NCI-H748 (cell line): ENCODE measurements around the gene JMJD7.

Source experiments
- DNase-seq: peaks from one replicate; lab custom pipeline; 2025; ENCODE audit not compliant: unreplicated experiment; lab: John Stamatoyannopoulos, UW

The JMJD7 gene

GRCh38 chr15:41881086-41881485 lies 53.2 kb downstream of the JMJD7 start:
- DNase-seq: no peak

- no peak for DNase-seq
Measured at GRCh38 chr15:41881550-41881919, 53.6 kb downstream of the JMJD7 start.

- peak; percentile 18 for DNase-seq
Measured at GRCh38 chr15:41881920-41882688, 54.2 kb downstream of the JMJD7 start.

- DNase-seq: no peak
Measured at GRCh38 chr15:41882689-41883483, 55.0 kb downstream of the JMJD7 start.

GRCh38 chr15:41883484-41883825 lies 55.6 kb downstream of the JMJD7 start:
- DNase-seq: no peak

GRCh38 chr15:41884458-41884857 lies 56.6 kb downstream of the JMJD7 start:
- DNase-seq: no peak

GRCh38 chr15:41885321-41885720 lies 57.4 kb downstream of the JMJD7 start:
- DNase-seq: no peak

- DNase-seq: no peak
Measured at GRCh38 chr15:41885841-41886240, 57.9 kb downstream of the JMJD7 start.

- DNase-seq: no peak
Measured at GRCh38 chr15:41886741-41887140, 58.8 kb downstream of the JMJD7 start.

GRCh38 chr15:41887161-41887560 lies 59.3 kb downstream of the JMJD7 start:
- no peak for DNase-seq
